Testis (tissue), 3 donors: ENCODE results near the gene CRIM1. TPM values are rescaled to one million over a fixed set of nuclear protein-coding genes. Genes with fewer than 3 reads are reported as not detected.

Source experiments
- DNase-seq: peaks from one replicate; pipeline ENCODE4 v3.0.0-alpha.2; 2019
- H3K27ac ChIP-seq, 2 donors: fragments of 200-600 bp; sonication (generic); one replicate each; pipeline ENCODE4 v1.5.1; 2019
- H3K27me3 ChIP-seq: fragments of 200-600 bp; sonication (generic); one replicate; pipeline ENCODE4 v1.5.1; 2019
- H3K36me3 ChIP-seq: fragments of 200-600 bp; sonication (generic); one replicate; pipeline ENCODE4 v1.5.1; 2017; ENCODE audit warnings: low read depth; ENCODE audit errors: missing control alignments
- H3K4me1 ChIP-seq: fragments of 200-600 bp; sonication (generic); one replicate; pipeline ENCODE4 v1.5.1; 2019
- H3K4me3 ChIP-seq, 2 donors: fragments of 200-600 bp; sonication (generic); one replicate each; pipeline ENCODE4 v1.5.1; 2017 to 2019
- H3K9me3 ChIP-seq: fragments of 200-600 bp; sonication (generic); one replicate; pipeline ENCODE4 v1.5.1; 2017
- CTCF ChIP-seq, 3 experiments: fragments of 450-650 bp in 2 of 3; fragments of 200-600 bp in 1 of 3; sonication (generic) in 1 of 3; IDR thresholded peaks; one replicate each; pipeline ENCODE4 v1.5.1; 2016 to 2019; ENCODE audit warnings: antibody characterized with exemption in 3 of 3, mild to moderate bottlenecking in 2 of 3, moderate library complexity in 1 of 3
- POLR2A ChIP-seq: fragments of 450-650 bp; IDR thresholded peaks from one replicate; pipeline ENCODE4 v1.6.1; 2017; ENCODE audit warnings: antibody characterized with exemption, mild to moderate bottlenecking, moderate library complexity
- WGBS, 2 donors: methylation state at CpG; one replicate each; pipeline ENCODE4 v1.1.5; 2018; 5-methylcytosine and 5-hydroxymethylcytosine counted together
- intact Hi-C: fragments of 100-400 bp; cut with DNase I; formaldehyde crosslinking; loops from one replicate; pipeline ENCODE4 v1.15.1; 2023; ENCODE audit warnings: low total_unique reads
- polyA plus RNA-seq: library from polyadenylated mRNA; stranded (reverse); fragments of 350-450 nt; fragmentation: Illumina TruSeq; extraction: RNeasy Lipid Tissue Mini Kit (QIAGEN cat#74804); gene quantifications from one replicate; pipeline ENCODE4 v1.2.3, GENCODE V29; 2014; ENCODE audit warnings: low read depth, low replicate concordance; ENCODE audit not compliant: insufficient read depth
- total RNA-seq, 2 donors: library from RNA; depleted of rRNA; stranded (reverse); fragments of >200 nt; gene quantifications; one replicate each; pipeline ENCODE4 v1.2.3, GENCODE V29; 2016

CRIM1 gene
- total and polyA plus RNA-seq, 3 donors from 2014 or later = 38.2 to 94.1 (median 68.4) TPM

DNA sequence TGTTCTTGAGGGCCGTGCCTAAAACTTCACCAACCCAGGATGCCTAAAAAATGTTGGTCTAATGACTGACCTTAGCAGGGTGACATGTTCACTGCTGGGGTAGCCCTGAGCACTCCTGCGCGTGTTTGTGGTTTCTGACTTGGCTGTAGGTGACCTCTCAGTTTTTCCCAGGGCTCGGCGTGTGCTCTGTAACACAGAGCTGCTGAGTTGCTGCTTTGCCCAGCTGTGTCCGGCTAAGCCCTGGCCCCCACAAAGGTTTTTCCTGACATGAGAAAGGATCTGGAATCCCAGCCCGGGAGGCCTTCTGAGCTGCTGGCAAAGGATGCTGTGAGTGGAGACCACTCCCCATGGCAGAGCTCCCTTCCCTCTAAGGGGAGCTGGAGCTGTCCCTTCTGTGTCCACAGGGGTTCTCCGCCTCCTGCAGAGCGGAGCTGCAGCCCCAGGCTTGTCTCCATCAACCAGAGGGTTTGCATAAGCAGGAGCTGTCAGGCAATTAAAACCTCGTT is 52.7 kb downstream of the CRIM1 start:
- Histone ChIP-seq H3K4me1 (peaks cover 31% of the 10 kb centered on the region), H3K9me3 (no peaks in the 10 kb centered on the region), H3K27ac (peak overlapping the region in 1 of 2 donors; percentile 1), H3K4me3 (no peak overlapping the region), H3K27me3 (no peaks in the 10 kb centered on the region), H3K36me3 (no peaks in the 10 kb centered on the region)
- DNase-seq = no peak
- no peak for TF ChIP-seq POLR2A
- TF ChIP-seq CTCF (IDR thresholded peaks at IDR 0.05) = no peak
- intact Hi-C loops = no loop called here
- WGBS, 2 donors = 53 to 71% methylated on average over 10 of the region's 10 CpGs

- no peaks in the 10 kb centered on the region for H3K9me3 ChIP-seq
- H3K36me3 ChIP-seq = no peaks in the 10 kb centered on the region
- peak overlapping the region in 1 of 2 donors; percentile 1 for H3K27ac ChIP-seq
- H3K27me3 ChIP-seq = no peaks in the 10 kb centered on the region
- no peak for DNase-seq
- TF ChIP-seq CTCF (IDR thresholded peaks at IDR 0.05) (no peak), POLR2A (no peak)
- no peak overlapping the region for H3K4me3 ChIP-seq
- peaks cover 35% of the 10 kb centered on the region for H3K4me1 ChIP-seq
- intact Hi-C loops = no loop called here
- 83 to 94% methylated on average over 2 of the region's 2 CpGs for WGBS, 2 donors
These were observed 53.8 kb downstream of the CRIM1 start for GRCh38 chr2:36409335-36409734.

GRCh38 chr2:36409935-36410334 is 54.4 kb downstream of the CRIM1 start:
- 48 to 68% methylated on average over 4 of the region's 4 CpGs for WGBS, 2 donors
- intact Hi-C loops = no loop called here
- H3K4me1 ChIP-seq = peaks cover 35% of the 10 kb centered on the region

GRCh38 chr2:36410681-36411080 is 55.1 kb downstream of the CRIM1 start:
- Histone ChIP-seq H3K4me3 (no peak overlapping the region), H3K27ac (peak overlapping the region in 1 of 2 donors; percentile 1), H3K4me1 (peaks cover 35% of the 10 kb centered on the region), H3K9me3 (no peaks in the 10 kb centered on the region), H3K27me3 (no peaks in the 10 kb centered on the region), H3K36me3 (no peaks in the 10 kb centered on the region)
- peak; percentile 45 for DNase-seq
- 56 to 68% methylated on average over 4 of the region's 4 CpGs for WGBS, 2 donors
- TF ChIP-seq POLR2A (no peak), CTCF (IDR thresholded peaks at IDR 0.05) (no peak)
- intact Hi-C loops = no loop called here

More at GRCh38 chr2:36409935-36410334, 54.4 kb downstream of the CRIM1 start:
- Histone ChIP-seq H3K9me3 (no peaks in the 10 kb centered on the region), H3K27me3 (no peaks in the 10 kb centered on the region), H3K27ac (peak overlapping the region in 1 of 2 donors; percentile 1), H3K4me3 (no peak overlapping the region), H3K36me3 (no peaks in the 10 kb centered on the region)
- TF ChIP-seq POLR2A = no peak
- no peak for TF ChIP-seq CTCF (IDR thresholded peaks at IDR 0.05)
- no peak for DNase-seq

DNA sequence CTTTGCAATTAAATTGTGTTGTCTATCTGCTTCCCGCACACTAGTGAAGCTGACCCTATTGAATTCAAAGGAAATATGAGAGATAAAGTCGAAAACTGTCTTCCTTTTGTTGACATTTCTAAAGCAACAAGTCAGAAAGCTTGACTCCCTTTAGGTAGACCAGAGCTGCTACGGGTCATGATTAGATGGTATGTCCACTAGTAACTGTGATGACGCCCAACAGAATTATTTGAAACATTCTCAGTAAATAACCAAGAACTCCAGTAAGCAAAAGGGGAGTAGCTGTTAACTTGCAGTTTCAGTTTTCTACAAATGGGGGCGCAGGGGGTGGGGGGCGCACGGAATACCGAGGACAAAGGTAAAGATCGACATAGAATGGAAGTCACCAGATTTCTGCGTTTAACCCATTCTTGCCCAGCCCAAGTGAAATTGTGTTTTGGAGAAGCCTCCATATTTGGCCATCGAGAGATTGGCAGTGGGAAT is 56.4 kb downstream of the CRIM1 start:
- H3K27me3 ChIP-seq = no peaks in the 10 kb centered on the region
- no peak for DNase-seq
- WGBS, 2 donors = 69 to 71% methylated on average over 11 of the region's 11 CpGs
- no peak overlapping the region for H3K4me3 ChIP-seq
- intact Hi-C loops = no loop called here
- TF ChIP-seq POLR2A = no peak
- TF ChIP-seq CTCF (IDR thresholded peaks at IDR 0.05) = no peak
- no peaks in the 10 kb centered on the region for H3K36me3 ChIP-seq
- no peaks in the 10 kb centered on the region for H3K9me3 ChIP-seq
- H3K4me1 ChIP-seq = peaks cover 32% of the 10 kb centered on the region
- peak overlapping the region in 1 of 2 donors; percentile 43 for H3K27ac ChIP-seq
